CD4-positive, alpha-beta T cell treated with Interleukin-1 beta for 1 hour (primary cell): ENCODE results near the gene TM9SF4.

Experiments used
- DNase-seq, 2 donors: peaks; one replicate each; pipeline ENCODE4 v3.0.0-alpha.2; 2020 to 2022

Gene TM9SF4

GRCh38 chr20:32130352-32130751, 20.8 kb downstream of the TM9SF4 start:
- no peak for DNase-seq

GRCh38 chr20:32130965-32131364, 21.5 kb downstream of the TM9SF4 start:
- DNase-seq: no peak

- no peak for DNase-seq
Observed at GRCh38 chr20:32132911-32133549, 23.5 kb downstream of the TM9SF4 start.

- DNase-seq: no peak
Observed at GRCh38 chr20:32134026-32134425, 24.5 kb downstream of the TM9SF4 start.

- DNase-seq: no peak
Observed at GRCh38 chr20:32135983-32136515, 26.5 kb downstream of the TM9SF4 start.

- no peak for DNase-seq
Observed at GRCh38 chr20:32138921-32139320, 29.4 kb downstream of the TM9SF4 start.

- no peak for DNase-seq
Observed at GRCh38 chr20:32139947-32140346, 30.4 kb downstream of the TM9SF4 start.

- no peak for DNase-seq
Observed at GRCh38 chr20:32140603-32141002, 31.1 kb downstream of the TM9SF4 start.

- no peak for DNase-seq
Observed at GRCh38 chr20:32141465-32141980, 32.0 kb downstream of the TM9SF4 start.

GRCh38 chr20:32142088-32142487, 32.6 kb downstream of the TM9SF4 start:
- no peak for DNase-seq

GRCh38 chr20:32142991-32143390, 33.5 kb downstream of the TM9SF4 start:
- DNase-seq: no peak

- no peak for DNase-seq
Observed at GRCh38 chr20:32144898-32145662, 35.6 kb downstream of the TM9SF4 start.

- no peak for DNase-seq
Observed at GRCh38 chr20:32149566-32150170, 40.2 kb downstream of the TM9SF4 start.

- no peak for DNase-seq
Observed at GRCh38 chr20:32150291-32150848, 40.9 kb downstream of the TM9SF4 start.

- DNase-seq: no peak
Observed at GRCh38 chr20:32152421-32153155, 43.1 kb downstream of the TM9SF4 start.

GRCh38 chr20:32153156-32153665, 43.7 kb downstream of the TM9SF4 start:
- no peak for DNase-seq

GRCh38 chr20:32153771-32154170, 44.3 kb downstream of the TM9SF4 start:
- DNase-seq: no peak

GRCh38 chr20:32155017-32155981, 45.8 kb downstream of the TM9SF4 start:
- peak; percentile 29 to 87 for DNase-seq

- no peak for DNase-seq
Observed at GRCh38 chr20:32157611-32158010, 48.1 kb downstream of the TM9SF4 start.

- no peak for DNase-seq
Observed at GRCh38 chr20:32158351-32158750, 48.8 kb downstream of the TM9SF4 start.
